DND-41 (cell line): ENCODE measurements around the gene LHFPL4.
"Not testable (repeated sequence)": the region's sequence is repeated elsewhere in the genome, so short reads cannot be mapped to it uniquely, and the experiment has no call there.

Source experiments
- ATAC-seq: fragments of 200-7000 bp; cut with Tn5 transposase; 3 replicates; pipeline ENCODE4 v1.9.1; 2021; ENCODE audit warnings: low read depth; ENCODE audit not compliant: insufficient read depth
- DNase-seq: peaks from one replicate; pipeline ENCODE4 v3.0.0-alpha.2; 2020
- H2AFZ ChIP-seq: 2 replicates; pipeline ENCODE4 v1.6.0; 2012; ENCODE audit warnings: low read depth, low read length
- H3K27ac ChIP-seq: 2 replicates; pipeline ENCODE4 v1.5.1; 2012; ENCODE audit warnings: low read length, inconsistent platforms
- H3K27me3 ChIP-seq: fragments of 200-600 bp; sonication (generic); 2 replicates; pipeline ENCODE4 v1.6.0; 2012; ENCODE audit warnings: low read length, mild to moderate bottlenecking, inconsistent platforms; ENCODE audit not compliant: insufficient read depth, poor library complexity
- H3K36me3 ChIP-seq: 2 replicates; pipeline ENCODE4 v1.5.1; 2012; ENCODE audit warnings: low read length, inconsistent platforms; ENCODE audit not compliant: insufficient read depth
- H3K4me1 ChIP-seq: 2 replicates; pipeline ENCODE4 v1.5.1; 2012; ENCODE audit warnings: mild to moderate bottlenecking, low read length; ENCODE audit not compliant: insufficient read depth
- H3K4me2 ChIP-seq: 2 replicates; pipeline ENCODE4 v1.6.0; 2012; ENCODE audit warnings: mild to moderate bottlenecking, moderate library complexity, low read length, inconsistent platforms; ENCODE audit not compliant: insufficient read depth
- H3K4me3 ChIP-seq, 2 experiments: fragments of 200-600 bp in 1 of 2; shearing (Covaris generic) in 1 of 2; 2 replicates each; pipeline ENCODE4 v1.5.1; 2012 to 2016; ENCODE audit warnings: inconsistent platforms in 2 of 2, low read length in 2 of 2, mild to moderate bottlenecking in 2 of 2, low read depth in 1 of 2, moderate library complexity in 1 of 2
- H3K79me2 ChIP-seq: 2 replicates; pipeline ENCODE4 v1.6.0; 2012; ENCODE audit warnings: low read length, inconsistent platforms; ENCODE audit not compliant: insufficient read depth
- H3K9ac ChIP-seq: 2 replicates; pipeline ENCODE4 v1.6.0; 2012; ENCODE audit warnings: low read depth, mild to moderate bottlenecking, inconsistent platforms, low read length, moderate library complexity
- H3K9me3 ChIP-seq: 2 replicates; pipeline ENCODE4 v1.5.1; 2012; ENCODE audit warnings: low read length, moderate library complexity, mild to moderate bottlenecking, inconsistent platforms; ENCODE audit not compliant: insufficient read depth, severe bottlenecking
- H4K20me1 ChIP-seq: 2 replicates; pipeline ENCODE4 v1.6.0; 2012; ENCODE audit warnings: low read length; ENCODE audit not compliant: insufficient read depth
- CTCF ChIP-seq: IDR thresholded peaks from 2 replicates; pipeline ENCODE4 v1.5.1; 2012; ENCODE audit warnings: borderline replicate concordance, low read length, moderate library complexity, mild to moderate bottlenecking; ENCODE audit not compliant: poor library complexity, severe bottlenecking; ENCODE audit errors: extremely low read depth
- EZH2 ChIP-seq: IDR thresholded peaks from 3 replicates; pipeline ENCODE4 v1.6.1; 2012; ENCODE audit warnings: borderline replicate concordance, low read depth, mild to moderate bottlenecking, moderate library complexity, low read length, inconsistent platforms; ENCODE audit not compliant: severe bottlenecking

The LHFPL4 gene

DNA sequence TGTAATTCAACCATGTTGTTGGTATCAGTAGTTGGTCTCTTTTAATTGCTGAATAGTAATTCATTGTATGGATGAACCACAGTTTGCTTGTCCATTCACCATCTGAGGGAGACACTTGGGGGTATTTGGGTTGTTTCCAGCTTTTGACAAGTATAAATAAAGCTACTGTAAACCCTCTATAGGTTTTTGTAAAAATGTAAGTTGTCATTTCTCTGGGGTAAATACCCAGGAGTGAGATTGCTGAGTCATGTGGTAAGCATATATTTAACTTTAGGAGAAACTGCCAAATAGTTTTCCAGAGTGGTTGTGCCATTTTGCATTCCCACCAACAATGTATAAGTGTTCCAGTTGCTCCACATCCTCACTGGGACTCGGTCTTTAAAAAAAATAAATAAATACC, 15.4 kb upstream of the LHFPL4 start:
- Histone ChIP-seq H3K27ac (no peak overlapping the region), H3K4me2 (no peak overlapping the region), H3K9ac (no peak overlapping the region), H3K36me3 (no peaks in the 10 kb centered on the region), H3K4me1 (no peaks in the 10 kb centered on the region), H4K20me1 (no peaks in the 10 kb centered on the region), H3K9me3 (no peaks in the 10 kb centered on the region), H3K4me3 (no peak overlapping the region), H2AFZ (no peak overlapping the region), H3K79me2 (no peaks in the 10 kb centered on the region), H3K27me3 (peaks cover 4% of the 10 kb centered on the region)
- ATAC-seq (no peak), DNase-seq (no peak)
- TF ChIP-seq CTCF: no peak
- TF ChIP-seq EZH2: no peak

DNA sequence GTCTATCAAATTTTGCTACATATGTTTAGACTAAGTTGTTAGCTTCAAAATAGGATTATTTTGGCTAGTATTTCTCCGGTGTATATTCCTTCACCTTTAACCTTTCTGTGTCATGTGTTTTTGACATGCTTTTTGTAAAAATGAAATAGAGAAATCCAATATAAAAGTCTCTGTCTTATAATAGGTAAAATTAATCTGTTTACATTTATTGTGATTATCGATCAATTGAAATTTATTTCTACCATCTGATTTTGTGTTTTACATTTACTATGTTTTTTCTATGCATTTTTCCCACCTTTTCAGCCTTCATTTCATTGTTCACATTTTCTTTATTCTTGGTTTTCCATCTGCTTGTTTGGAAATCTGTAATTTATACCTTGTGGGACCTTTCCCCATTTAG, 11.7 kb upstream of the LHFPL4 start:
- TF ChIP-seq EZH2 (no peak), CTCF (no peak)
- H3K79me2 ChIP-seq: no peaks in the 10 kb centered on the region
- ATAC-seq: no peak
- no peaks in the 10 kb centered on the region for H4K20me1 ChIP-seq
- no peak overlapping the region for H2AFZ ChIP-seq
- H3K36me3 ChIP-seq: no peaks in the 10 kb centered on the region
- no peak overlapping the region for H3K4me2 ChIP-seq
- no peak for DNase-seq
- no peaks in the 10 kb centered on the region for H3K4me1 ChIP-seq
- H3K4me3 ChIP-seq: no peak overlapping the region
- H3K27ac ChIP-seq: no peak overlapping the region
- H3K9ac ChIP-seq: no peak overlapping the region
- no peaks in the 10 kb centered on the region for H3K27me3 ChIP-seq
- no peaks in the 10 kb centered on the region for H3K9me3 ChIP-seq

GRCh38 chr3:9563851-9564250, 10.2 kb upstream of the LHFPL4 start:
- Histone ChIP-seq H3K4me2 (no peak overlapping the region), H2AFZ (no peak overlapping the region), H3K9ac (no peak overlapping the region), H3K27ac (no peak overlapping the region), H4K20me1 (no peaks in the 10 kb centered on the region), H3K27me3 (no peaks in the 10 kb centered on the region), H3K4me3 (no peak overlapping the region), H3K79me2 (no peaks in the 10 kb centered on the region), H3K36me3 (no peaks in the 10 kb centered on the region), H3K4me1 (no peaks in the 10 kb centered on the region), H3K9me3 (no peaks in the 10 kb centered on the region)
- ATAC-seq: no peak
- no peak for DNase-seq
- TF ChIP-seq CTCF (no peak), EZH2 (no peak)

DNA sequence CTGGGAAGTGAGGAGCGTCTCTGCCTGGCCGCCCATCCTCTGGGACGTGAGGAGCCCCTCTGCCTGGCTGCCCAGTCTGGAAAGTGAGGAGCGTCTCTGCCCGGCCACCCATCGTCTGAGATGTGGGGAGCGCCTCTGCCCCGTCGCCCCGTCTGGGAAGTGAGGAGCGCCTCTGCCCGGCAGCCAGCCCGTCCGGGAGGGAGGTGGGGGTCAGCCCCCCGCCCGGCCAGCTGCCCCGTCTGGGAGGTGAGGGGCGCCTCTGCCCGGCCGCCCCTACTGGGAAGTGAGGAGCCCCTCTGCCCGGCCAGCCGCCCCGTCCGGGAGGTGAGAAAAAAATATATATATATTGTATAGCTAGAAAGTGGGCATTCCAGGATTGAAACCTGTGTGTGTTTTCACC, 6.4 kb upstream of the LHFPL4 start:
- H3K27me3 ChIP-seq, H4K20me1 ChIP-seq, H3K4me2 ChIP-seq, H3K9ac ChIP-seq, H3K27ac ChIP-seq, H3K4me3 ChIP-seq, ATAC-seq, H3K36me3 ChIP-seq, H2AFZ ChIP-seq, H3K9me3 ChIP-seq, H3K79me2 ChIP-seq, H3K4me1 ChIP-seq, DNase-seq: not testable (repeated sequence)
